NCI-H345 (cell line): Measurements from ENCODE around the gene KLHL2.
"Not testable (repeated sequence)": the region's sequence is repeated elsewhere in the genome, so short reads cannot be mapped to it uniquely, and the experiment has no call there.

Experiments
- DNase-seq: peaks from one replicate; lab custom pipeline; 2025; lab: John Stamatoyannopoulos, UW

Gene KLHL2

DNA sequence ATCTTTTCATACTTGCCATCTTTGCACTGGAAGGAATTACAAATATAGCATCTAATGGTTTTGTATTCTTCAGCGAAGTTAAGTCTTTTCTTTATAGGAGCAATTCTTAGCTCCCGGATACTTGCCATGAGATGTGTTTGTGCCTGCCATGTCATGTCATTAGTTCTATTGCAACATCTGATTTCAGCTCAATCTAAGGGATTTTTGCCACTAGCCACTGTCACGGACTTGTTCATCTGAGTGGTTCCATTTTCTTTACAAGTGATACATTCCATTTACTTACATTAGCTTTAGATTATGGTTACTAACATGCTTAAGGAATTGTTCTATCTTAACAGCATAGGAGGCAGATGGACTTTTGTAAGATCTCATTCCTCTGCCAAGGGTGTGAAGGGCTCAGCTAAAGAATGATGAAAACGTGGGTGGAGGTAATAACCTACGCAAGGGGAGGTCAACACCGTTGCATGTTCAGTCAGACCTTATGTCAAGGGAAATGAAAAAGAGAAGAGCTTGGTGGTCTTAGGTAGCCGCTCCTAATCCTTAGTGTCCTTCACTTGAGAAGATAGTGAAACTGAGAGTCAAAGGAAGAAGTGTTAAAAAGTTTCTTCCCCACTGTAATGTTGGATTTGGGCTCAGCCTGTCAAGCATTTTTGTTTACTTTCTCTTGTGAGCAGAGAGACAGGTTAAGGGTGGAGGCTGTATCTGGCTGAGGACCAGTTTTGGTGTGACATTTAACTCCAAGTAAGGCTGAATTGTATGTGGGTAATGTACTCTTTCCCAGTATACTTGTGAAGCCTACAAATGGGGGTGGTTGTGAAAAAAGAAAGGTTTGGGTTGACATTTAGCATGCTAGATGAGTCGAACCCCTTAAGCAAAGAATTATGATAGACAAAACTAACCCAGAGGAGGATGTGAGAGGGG, 3.6 kb upstream of the KLHL2 start:
- no peak for DNase-seq

GRCh38 chr4:165204462-165204830, 2.9 kb upstream of the KLHL2 start:
- no peak for DNase-seq

DNA sequence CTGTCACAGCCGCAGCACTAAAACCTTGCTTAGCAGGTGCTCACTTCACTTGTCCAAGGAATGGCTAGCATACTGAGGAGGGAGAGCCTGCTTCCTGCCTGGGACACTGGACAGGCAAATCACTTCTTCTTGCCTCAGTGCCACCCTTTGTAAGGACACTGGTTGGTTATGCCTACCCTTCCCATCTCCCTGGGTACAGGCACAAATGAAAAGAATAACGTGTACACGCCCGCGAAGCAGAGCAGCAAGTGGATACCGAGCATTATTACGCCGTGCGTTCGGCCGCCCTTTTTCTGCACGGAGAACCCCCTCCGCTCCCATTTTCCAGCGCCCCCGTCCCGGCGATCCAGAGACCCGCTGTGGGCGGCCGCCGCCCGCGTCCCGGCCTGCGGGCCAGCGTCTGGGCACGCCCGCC, 338 bp upstream of the KLHL2 start:
- peak; percentile 31 for DNase-seq

- DNase-seq = no peak
These were observed 876 bp downstream of the KLHL2 start for GRCh38 chr4:165208221-165208652.

DNA sequence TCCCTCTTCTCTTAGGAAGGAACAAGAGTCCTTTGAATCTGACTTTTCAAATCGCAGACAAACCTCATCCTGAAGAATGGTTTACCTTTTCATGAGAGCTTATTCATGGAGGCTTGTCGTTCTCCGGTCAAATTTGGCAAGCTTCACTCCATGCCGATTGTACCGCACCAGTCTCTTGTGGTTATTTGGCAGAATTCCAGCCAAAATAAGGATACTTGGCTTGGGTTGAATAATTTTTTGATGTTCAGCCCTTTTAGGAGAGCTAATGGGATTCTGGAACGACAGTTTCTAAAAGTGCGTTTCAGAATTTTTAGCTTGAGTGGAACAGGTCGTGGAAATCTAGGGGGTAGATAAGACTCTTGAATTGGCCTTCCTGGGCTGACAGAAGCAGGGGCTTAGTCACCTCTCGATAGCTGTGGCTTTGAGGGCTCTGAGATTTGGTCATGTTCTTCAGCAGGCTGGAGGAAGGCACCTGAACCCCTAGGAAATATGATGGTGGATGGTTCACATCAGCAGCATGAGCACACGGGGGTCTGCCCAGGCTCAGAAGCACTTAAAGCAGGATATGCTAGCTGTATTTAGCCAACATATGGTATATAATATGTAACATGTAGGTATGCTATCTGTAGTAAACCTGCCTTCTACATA, 1.5 kb downstream of the KLHL2 start:
- DNase-seq = peak; percentile 49

GRCh38 chr4:165209796-165210195, 2.4 kb downstream of the KLHL2 start:
- DNase-seq = no peak

- DNase-seq = no peak
These were observed 3.2 kb downstream of the KLHL2 start for GRCh38 chr4:165210566-165210965.

DNA sequence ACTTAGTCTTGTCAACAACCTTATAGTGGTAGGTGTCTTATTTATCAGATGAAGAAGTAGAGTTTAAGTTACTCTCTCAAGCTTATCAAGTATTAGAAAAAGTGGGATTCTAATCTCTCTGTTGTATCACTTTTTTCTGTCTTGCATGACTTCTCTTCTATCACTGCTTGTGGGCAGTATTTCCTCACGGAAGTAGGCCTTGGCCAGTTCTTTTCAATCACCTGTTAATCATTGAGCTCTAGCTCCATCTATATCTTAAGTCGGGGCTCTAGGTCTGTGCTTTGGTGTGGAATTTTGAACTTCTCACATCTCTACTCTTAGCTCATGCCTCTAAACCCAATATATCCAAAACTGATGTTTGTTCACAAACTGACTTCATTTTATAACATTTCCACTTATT, 5.3 kb downstream of the KLHL2 start:
- not testable (repeated sequence) for DNase-seq

GRCh38 chr4:165213404-165213803, 6.0 kb downstream of the KLHL2 start:
- not testable (repeated sequence) for DNase-seq

GRCh38 chr4:165213991-165214709, 6.8 kb downstream of the KLHL2 start:
- DNase-seq = not testable (repeated sequence)

DNA sequence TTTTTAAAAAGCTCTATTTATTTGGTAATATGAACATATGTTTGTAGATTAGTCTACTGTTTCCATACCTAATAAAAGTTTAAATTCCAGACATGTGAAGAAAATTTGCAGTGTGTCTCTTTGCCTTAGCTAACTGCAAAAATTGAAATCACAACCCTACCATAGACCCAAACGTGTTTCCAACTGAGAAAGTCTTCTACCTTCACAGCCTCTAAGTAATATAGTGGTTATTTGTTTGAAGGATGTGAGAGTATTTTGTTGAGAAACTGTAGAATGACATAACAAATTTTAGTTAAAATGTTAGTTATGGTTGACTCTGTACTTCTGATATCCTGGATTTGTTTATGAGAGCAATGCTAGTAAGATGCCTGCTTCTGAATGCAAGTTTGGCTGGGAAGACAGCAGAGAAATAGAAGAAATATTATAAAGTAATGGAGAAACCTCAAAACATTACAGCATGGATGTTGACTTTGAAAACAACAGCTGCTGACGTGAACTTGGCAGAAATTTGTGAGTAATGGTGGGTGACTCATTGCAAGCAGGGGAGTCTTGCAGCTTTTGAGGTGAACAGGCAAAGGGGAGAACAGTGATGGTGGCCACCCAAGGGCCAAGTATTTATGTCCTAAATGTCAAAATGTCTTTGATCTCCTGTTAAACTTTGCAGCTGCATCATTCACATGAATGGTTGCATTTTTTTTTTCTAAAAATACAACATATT, 7.8 kb downstream of the KLHL2 start:
- not testable (repeated sequence) for DNase-seq

DNA sequence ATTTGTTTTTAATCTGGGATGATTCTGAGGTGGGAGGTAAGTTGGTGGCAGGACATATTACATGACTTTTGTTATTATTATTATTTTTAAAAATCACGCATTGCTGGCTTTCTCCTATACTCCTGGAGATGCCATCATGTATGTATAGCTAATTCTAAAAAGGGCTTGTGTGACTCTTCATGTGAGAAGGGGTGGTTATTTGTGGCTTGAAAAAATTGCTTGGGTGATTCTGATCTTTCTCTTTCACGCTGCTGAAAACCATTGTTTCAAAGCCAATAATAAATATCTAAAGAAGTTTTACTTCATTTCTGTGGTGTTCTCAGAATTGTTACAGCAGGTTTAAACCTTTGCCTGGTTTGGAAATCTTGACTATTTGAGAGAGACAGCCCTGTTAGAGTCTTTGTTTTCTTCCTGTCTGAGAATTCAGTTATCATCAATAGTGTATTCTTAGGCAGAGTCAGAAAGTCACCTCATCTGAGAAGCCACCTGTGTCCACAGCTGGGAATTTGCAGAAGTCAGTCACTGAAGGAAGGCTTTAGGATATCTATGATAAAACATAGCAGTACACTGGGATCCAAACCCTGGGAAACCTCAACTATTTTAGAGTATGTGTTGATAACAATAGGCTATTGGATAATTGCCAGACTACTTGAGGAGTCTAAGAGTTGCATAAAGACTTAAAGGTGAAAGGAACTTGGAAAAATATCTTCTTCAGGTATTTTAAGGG, 8.6 kb downstream of the KLHL2 start:
- not testable (repeated sequence) for DNase-seq

DNA sequence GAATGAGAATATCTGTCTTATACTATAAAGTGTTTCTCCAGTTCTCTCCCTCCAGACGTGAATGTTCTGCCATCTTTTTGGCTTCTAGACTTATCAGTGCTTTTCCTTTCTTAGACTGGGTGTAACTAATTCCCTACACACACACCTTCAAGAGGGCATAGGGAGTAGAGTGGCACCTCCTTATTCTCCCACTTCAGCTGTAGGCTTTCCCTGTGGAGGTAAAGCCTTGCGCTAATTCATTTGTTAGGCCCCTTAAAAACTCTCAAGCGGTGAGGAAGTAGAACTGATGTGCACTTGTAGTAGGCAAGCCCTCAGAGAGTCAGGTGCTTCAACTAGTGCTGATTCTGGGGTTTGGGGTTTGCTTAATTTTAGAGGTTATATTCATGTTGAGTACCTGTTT, 10.0 kb downstream of the KLHL2 start:
- DNase-seq = no peak

DNA sequence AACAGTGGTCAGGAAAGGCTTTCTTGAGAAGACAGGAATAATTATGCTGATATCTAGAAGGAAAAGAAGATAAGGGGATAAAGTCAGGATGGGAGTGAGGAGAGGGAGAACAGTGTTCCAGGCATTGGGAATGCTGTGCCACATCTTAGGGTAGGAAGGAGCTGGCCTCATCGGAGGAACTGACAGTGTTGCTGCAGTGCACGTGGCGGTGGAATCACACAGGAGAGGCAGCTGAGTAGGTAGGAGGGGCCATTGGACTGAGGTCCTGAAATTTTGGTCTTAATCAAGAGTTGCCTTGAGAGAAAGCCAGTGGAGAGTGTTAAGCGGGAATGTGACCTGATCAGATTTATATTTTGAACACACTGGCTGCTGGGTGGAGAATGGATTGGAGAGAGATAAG, 13.9 kb downstream of the KLHL2 start:
- DNase-seq = not testable (repeated sequence)

- DNase-seq = not testable (repeated sequence)
These were observed 14.8 kb downstream of the KLHL2 start for GRCh38 chr4:165221993-165222650.

DNA sequence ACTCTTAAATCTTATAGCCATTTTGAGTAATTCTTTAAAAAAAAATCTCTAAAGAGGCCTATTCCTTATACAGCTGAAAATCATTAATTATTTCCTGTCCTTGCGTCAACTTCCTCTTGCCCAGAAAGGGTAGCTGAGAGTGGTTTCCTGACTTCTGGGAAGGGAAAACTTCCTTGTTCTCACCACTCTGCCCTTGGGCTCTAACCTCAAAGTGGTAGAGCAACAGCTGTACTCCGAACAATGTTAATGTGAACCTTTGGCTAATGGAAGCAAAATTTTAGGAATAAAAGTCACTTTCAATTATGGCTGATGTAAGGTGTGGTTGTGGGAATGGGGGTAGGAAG, 15.3 kb downstream of the KLHL2 start:
- no peak for DNase-seq

- not testable (repeated sequence) for DNase-seq
These were observed 20.0 kb downstream of the KLHL2 start for GRCh38 chr4:165227401-165227800.

GRCh38 chr4:165229490-165230200, 22.3 kb downstream of the KLHL2 start:
- peak; percentile 63 for DNase-seq

DNA sequence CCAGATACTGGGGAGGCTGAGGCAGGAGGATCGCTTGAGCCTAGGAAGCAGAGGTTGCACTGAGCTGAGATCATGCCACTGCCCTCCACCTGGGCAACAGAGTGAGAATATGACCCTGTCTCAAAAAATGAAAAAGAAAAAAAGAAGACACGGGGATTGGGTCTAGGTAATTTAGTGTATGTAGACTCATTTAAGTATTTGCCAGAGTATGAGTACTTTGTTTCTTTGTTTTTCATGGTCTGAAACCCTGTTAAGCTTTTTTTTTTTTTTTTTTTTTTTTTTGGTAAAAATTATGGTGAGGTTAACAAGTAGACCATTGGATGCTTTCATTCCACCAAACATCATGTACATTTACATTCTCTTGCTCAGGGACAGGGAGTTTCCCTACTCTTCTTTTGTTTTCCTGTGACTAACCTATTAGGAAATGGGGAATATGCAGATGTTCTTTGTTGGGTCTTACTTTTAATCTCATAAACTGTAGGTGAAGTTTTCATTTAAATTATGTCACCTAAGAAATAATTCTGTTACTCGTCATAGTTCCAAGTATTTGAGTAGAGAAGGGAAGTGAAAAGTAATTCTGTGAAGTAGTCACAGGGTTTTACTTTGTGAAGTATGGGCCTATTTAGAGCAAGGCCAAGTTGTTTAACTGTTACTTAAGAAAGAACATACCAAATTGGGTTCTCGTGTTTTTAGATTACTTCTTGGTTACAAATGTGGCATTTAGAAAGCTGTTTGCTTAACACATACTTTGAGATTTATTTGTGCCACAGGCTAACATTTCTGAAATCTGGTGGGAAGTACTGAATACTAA, 25.5 kb downstream of the KLHL2 start:
- DNase-seq = not testable (repeated sequence)
